A549 (cell line): ENCODE results near the gene WDFY2.

Experiments
- BHLHE40 ChIP-seq: IDR thresholded peaks from 2 replicates; pipeline ENCODE4 v1.6.1; 2012; ENCODE audit warnings: low read depth, low read length, inconsistent platforms
- CEBPB ChIP-seq, 2 experiments: fragments of >200 bp in 1 of 2; sonication (Bioruptor Twin) in 1 of 2; formaldehyde crosslinking in 1 of 2; IDR thresholded peaks; 2 replicates each; pipeline ENCODE4 v1.6.1; 2012 to 2016
- EHF ChIP-seq: fragments of 250-450 bp; sonication (Bioruptor Pico); IDR thresholded peaks from 2 replicates; pipeline ENCODE4 v1.5.0; 2020; ENCODE audit warnings: mild to moderate bottlenecking
- FOSL2 ChIP-seq, 2 experiments: fragments of 450-650 bp in 1 of 2; fragments of >200 bp in 1 of 2; sonication (Bioruptor Twin) in 1 of 2; formaldehyde crosslinking; IDR thresholded peaks; 2 replicates each; pipeline versions ENCODE4 v1.5.0 to v1.6.1; 2016 to 2020; ENCODE audit warnings: mild to moderate bottlenecking in 1 of 2, moderate library complexity in 1 of 2
- MYC ChIP-seq: IDR thresholded peaks from 2 replicates; pipeline ENCODE4 v1.6.1; 2012; ENCODE audit warnings: mild to moderate bottlenecking, inconsistent platforms, low read length, improper control_type of control experiment, borderline replicate concordance
- POLR2A ChIP-seq: IDR thresholded peaks from 2 replicates; pipeline ENCODE4 v1.6.1; 2012; ENCODE audit warnings: mild to moderate bottlenecking, low read length
- RARB ChIP-seq: fragments of 250-450 bp; sonication (Bioruptor Pico); IDR thresholded peaks from 2 replicates; pipeline ENCODE4 v1.8.0; 2021; ENCODE audit warnings: mild to moderate bottlenecking, moderate library complexity
- RFX5 ChIP-seq: fragments of 450-650 bp; IDR thresholded peaks from 2 replicates; pipeline ENCODE4 v1.7.1; 2014; ENCODE audit warnings: antibody characterized with exemption, mild to moderate bottlenecking, moderate library complexity
- TF ChIP-seq, protein P1 (sequence below): fragments of >200 bp; sonication (Bioruptor Twin); formaldehyde crosslinking; IDR thresholded peaks from 3 replicates; pipeline ENCODE4 v1.5.1; 2016
- TF ChIP-seq, protein P2 (sequence below): fragments of 200-600 bp; sonication (generic); IDR thresholded peaks from 2 replicates; pipeline ENCODE4 v1.6.1; 2016; ENCODE audit warnings: antibody characterized with exemption, mild to moderate bottlenecking, moderate library complexity

DNA sequence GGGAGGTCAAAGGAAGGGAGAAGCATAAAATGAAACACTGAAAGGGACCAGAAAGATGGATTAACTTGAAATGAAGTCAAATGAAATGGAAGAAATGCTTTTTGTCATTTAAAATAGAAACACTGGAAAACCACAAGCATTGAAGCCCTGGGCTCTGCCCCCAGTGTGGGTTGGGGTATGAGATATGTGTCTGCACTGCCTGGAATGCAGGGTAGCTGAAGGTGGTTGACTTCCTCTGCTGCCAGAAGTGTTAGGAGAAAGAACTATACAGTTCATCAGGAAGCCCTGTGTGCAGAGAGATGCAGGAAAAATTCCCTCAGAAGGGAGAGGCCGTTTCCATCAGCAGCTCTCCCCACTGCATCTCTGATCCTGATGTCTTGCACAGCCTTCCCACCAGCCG is 150.5 kb downstream of the WDFY2 start:
- no peak for TF ChIP-seq POLR2A
- no peak for TF ChIP-seq RARB
- TF ChIP-seq, protein P1, sequence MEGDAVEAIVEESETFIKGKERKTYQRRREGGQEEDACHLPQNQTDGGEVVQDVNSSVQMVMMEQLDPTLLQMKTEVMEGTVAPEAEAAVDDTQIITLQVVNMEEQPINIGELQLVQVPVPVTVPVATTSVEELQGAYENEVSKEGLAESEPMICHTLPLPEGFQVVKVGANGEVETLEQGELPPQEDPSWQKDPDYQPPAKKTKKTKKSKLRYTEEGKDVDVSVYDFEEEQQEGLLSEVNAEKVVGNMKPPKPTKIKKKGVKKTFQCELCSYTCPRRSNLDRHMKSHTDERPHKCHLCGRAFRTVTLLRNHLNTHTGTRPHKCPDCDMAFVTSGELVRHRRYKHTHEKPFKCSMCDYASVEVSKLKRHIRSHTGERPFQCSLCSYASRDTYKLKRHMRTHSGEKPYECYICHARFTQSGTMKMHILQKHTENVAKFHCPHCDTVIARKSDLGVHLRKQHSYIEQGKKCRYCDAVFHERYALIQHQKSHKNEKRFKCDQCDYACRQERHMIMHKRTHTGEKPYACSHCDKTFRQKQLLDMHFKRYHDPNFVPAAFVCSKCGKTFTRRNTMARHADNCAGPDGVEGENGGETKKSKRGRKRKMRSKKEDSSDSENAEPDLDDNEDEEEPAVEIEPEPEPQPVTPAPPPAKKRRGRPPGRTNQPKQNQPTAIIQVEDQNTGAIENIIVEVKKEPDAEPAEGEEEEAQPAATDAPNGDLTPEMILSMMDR = no peak
- TF ChIP-seq FOSL2 (IDR thresholded peaks at IDR 0.05) = no peak
- TF ChIP-seq FOSL2 (CRISPR knock-in tag; IDR thresholded peaks at IDR 0.05) = no peak
- TF ChIP-seq, protein P2, sequence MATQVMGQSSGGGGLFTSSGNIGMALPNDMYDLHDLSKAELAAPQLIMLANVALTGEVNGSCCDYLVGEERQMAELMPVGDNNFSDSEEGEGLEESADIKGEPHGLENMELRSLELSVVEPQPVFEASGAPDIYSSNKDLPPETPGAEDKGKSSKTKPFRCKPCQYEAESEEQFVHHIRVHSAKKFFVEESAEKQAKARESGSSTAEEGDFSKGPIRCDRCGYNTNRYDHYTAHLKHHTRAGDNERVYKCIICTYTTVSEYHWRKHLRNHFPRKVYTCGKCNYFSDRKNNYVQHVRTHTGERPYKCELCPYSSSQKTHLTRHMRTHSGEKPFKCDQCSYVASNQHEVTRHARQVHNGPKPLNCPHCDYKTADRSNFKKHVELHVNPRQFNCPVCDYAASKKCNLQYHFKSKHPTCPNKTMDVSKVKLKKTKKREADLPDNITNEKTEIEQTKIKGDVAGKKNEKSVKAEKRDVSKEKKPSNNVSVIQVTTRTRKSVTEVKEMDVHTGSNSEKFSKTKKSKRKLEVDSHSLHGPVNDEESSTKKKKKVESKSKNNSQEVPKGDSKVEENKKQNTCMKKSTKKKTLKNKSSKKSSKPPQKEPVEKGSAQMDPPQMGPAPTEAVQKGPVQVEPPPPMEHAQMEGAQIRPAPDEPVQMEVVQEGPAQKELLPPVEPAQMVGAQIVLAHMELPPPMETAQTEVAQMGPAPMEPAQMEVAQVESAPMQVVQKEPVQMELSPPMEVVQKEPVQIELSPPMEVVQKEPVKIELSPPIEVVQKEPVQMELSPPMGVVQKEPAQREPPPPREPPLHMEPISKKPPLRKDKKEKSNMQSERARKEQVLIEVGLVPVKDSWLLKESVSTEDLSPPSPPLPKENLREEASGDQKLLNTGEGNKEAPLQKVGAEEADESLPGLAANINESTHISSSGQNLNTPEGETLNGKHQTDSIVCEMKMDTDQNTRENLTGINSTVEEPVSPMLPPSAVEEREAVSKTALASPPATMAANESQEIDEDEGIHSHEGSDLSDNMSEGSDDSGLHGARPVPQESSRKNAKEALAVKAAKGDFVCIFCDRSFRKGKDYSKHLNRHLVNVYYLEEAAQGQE = no peak
- TF ChIP-seq BHLHE40 = no peak
- no peak for TF ChIP-seq CEBPB (IDR thresholded peaks at IDR 0.05)
- no peak for TF ChIP-seq EHF (CRISPR knock-in tag)
- TF ChIP-seq MYC = no peak
- no peak for TF ChIP-seq RFX5
